ENCODE results near the gene RGPD8. TPM values are rescaled to one million over a fixed set of nuclear protein-coding genes. Genes with fewer than 3 reads are reported as not detected.

RGPD8 gene
- total RNA-seq, 3 donors from 2014 or later: 7.5 to 18.8 (median 13.9) TPM

DNA sequence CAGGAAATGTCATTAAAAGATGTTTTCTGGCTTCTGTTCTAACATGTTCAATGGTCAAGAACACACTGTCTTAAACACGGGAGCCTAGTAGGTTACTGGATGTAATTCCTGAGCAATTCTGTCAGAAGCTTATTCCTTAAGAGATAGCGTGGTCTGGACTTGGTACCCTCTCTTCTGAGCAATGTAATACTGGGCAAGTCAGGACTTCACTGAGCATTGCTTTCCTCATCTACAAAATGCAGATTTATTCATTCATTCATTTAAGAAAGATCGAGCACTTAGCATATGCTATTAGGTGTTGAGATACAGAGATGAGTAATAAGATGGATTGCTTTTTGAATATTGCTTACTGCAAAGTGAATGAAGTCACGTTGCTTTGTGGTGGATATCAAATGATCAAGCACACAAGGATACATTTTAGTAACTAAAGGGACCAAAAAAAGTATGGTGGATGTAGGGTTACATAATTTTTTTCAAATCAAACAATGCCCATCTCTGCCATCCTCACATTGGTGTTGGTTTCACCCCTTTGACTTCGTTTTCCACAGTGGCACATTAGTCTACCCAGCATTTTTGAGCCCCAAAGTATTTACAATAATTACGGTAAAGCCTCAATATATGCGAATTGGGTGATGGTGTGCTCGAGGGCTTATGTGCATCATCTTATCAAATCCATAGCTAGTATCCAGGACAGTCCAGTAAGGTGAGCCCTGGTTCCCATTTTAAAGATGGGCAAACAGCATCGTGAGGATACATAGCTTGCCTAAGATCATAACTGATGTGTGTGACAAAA, 92.8 kb downstream of the RGPD8 start:
- intact Hi-C loops (cut with DNase I, micrococcal nuclease): no loop called here
- no peaks in the 10 kb centered on the region for H3K36me3 ChIP-seq (ENCODE audit: low read depth)
- no peak overlapping the region for H3K4me3 ChIP-seq
- H3K9me3 ChIP-seq: no peaks in the 10 kb centered on the region
- no peaks in the 10 kb centered on the region for H3K4me1 ChIP-seq (ENCODE audit: low read depth)
- ATAC-seq: no peak
- no peak for TF ChIP-seq CTCF (IDR thresholded peaks at IDR 0.05)
- DNase-seq: no peak

DNA sequence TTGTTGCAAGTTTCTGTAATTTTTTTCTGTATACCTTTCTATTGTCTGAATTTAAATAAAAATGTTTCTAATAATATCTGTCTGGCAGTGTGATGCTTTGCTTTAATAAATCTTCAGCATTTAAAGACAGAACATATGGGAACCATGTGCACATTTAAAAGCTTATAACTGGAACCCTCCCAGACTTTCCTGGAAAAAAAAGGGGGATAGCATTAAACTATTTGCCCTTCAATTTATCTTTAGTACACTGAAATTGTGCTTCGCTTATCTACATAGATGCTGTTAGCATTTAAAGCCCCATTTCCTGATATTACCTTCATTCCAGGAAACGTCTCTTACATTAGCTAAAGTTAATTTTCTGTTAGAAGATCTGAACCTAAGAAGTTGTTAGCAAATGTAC, 93.5 kb downstream of the RGPD8 start:
- H3K36me3 ChIP-seq (ENCODE audit: low read depth): no peaks in the 10 kb centered on the region
- ATAC-seq (no peak), DNase-seq (no peak)
- H3K9me3 ChIP-seq: no peaks in the 10 kb centered on the region
- no peak for TF ChIP-seq CTCF (IDR thresholded peaks at IDR 0.05)
- intact Hi-C loops (cut with DNase I, micrococcal nuclease): no loop called here
- no peaks in the 10 kb centered on the region for H3K4me1 ChIP-seq (ENCODE audit: low read depth)
- H3K4me3 ChIP-seq: no peak overlapping the region

- intact Hi-C loops (cut with DNase I, micrococcal nuclease): no loop called here
- TF ChIP-seq CTCF (IDR thresholded peaks at IDR 0.05): no peak
- Histone ChIP-seq H3K4me1 (ENCODE audit: low read depth) (no peaks in the 10 kb centered on the region), H3K9me3 (no peaks in the 10 kb centered on the region), H3K4me3 (no peak overlapping the region), H3K36me3 (ENCODE audit: low read depth) (no peaks in the 10 kb centered on the region)
- DNase-seq: no peak
- ATAC-seq: no peak
These were observed 97.8 kb downstream of the RGPD8 start for GRCh38 chr2:112335600-112335999.

DNA sequence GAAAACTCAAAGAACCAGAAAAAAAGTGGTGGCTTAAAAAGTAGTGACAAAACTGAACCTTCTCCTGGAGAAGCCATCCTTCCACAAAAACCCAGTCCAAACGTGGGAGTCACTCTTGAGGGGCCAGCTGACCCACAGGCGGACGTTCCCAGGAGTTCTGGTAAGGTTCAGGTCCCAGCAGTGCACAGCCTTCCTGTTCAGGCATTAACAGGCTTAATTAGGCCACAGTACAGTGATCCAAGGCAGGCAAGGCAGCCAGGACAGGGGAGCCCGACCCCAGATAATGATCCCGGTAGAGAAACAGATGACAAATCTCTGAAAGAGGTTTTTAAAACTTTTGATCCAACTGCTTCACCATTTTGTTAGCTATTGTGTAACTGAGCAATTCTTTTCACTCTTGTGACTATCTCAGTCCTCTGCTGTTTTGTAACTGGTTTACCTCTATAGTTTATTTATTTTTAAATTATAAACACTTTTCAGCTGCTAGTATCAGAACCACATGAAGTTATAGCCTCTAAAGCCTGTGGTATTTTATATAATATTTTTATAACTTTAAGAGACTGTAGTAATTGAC, 101.2 kb downstream of the RGPD8 start:
- Histone ChIP-seq H3K36me3 (ENCODE audit: low read depth) (no peaks in the 10 kb centered on the region), H3K4me3 (no peak overlapping the region), H3K9me3 (no peaks in the 10 kb centered on the region), H3K4me1 (ENCODE audit: low read depth) (no peaks in the 10 kb centered on the region)
- DNase-seq (no peak), ATAC-seq (no peak)
- TF ChIP-seq CTCF (IDR thresholded peaks at IDR 0.05): no peak
- intact Hi-C loops (cut with DNase I, micrococcal nuclease): no loop called here

- DNase-seq (no peak), ATAC-seq (no peak)
- Histone ChIP-seq H3K4me3 (no peak overlapping the region), H3K9me3 (no peaks in the 10 kb centered on the region), H3K36me3 (ENCODE audit: low read depth) (no peaks in the 10 kb centered on the region), H3K4me1 (ENCODE audit: low read depth) (no peaks in the 10 kb centered on the region)
- no peak for TF ChIP-seq CTCF (IDR thresholded peaks at IDR 0.05)
- intact Hi-C loops (cut with DNase I, micrococcal nuclease): no loop called here
These were observed 110.5 kb downstream of the RGPD8 start for GRCh38 chr2:112322919-112323318.
